Measurements from ENCODE around the gene ZMYM3. TPM values are rescaled to one million over a fixed set of nuclear protein-coding genes. Genes with fewer than 3 reads are reported as not detected.
"Not testable (repeated sequence)": the region's sequence is repeated elsewhere in the genome, so short reads cannot be mapped to it uniquely, and the experiment has no call there.

Gene ZMYM3
- total RNA-seq, 1 experiment from 2014 or later, result 77.5 TPM

DNA sequence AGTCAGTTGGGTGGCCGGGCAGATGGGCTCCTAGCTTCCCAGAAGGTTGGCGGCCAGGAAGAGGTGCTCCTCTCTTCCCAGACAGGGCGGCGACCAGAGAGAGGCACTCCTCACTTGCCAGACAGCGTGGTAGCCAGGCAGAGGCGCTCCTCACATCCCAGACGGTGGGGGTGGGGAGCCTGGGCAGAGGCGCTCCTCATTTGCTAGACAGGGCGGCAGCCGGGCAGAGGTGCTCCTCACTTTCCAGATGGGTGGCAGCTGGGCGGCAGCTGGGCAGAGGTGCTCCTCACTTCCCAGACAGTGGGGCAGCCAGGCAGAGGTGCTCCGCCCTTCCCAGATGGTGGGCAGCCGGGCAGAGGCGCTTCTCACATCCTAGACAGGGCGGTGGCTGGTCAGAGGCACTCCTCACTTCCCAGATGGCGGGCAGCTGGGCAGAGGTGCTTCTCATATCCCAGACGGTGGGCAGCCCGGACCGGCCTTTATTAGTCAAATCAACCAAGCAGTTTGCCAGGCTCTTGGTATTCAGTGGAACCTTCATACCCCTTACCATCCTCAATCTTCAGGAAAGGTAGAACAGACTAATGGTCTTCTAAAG is 16.0 kb upstream of the ZMYM3 start:
- no peak overlapping the region for H3K27ac Mint-ChIP-seq
- peaks cover 2% of the 10 kb centered on the region; the same call in 1 of the 2 replicates for H3K9me3 Mint-ChIP-seq
- no peak for ATAC-seq
- POLR2A ChIA-PET, result no interaction called here
- CTCF ChIA-PET, result no interaction called here
- H3K4me1 Mint-ChIP-seq, result no peaks in the 10 kb centered on the region
- H3K4me3 Mint-ChIP-seq, result no peak overlapping the region
- H3K36me3 Mint-ChIP-seq, result peaks cover 10% of the 10 kb centered on the region
- DNase-seq (ENCODE audit: low spot score), result no peak
- no peaks in the 10 kb centered on the region for H3K27me3 Mint-ChIP-seq (ENCODE audit: low read depth)
- TF ChIP-seq ZNF121 (CRISPR knock-in tag; IDR thresholded peaks at IDR 0.05), result no peak
- no peak for TF ChIP-seq GRHL2 (CRISPR knock-in tag; IDR thresholded peaks at IDR 0.05; ENCODE audit: insufficient replicate concordance, severe bottlenecking)

DNA sequence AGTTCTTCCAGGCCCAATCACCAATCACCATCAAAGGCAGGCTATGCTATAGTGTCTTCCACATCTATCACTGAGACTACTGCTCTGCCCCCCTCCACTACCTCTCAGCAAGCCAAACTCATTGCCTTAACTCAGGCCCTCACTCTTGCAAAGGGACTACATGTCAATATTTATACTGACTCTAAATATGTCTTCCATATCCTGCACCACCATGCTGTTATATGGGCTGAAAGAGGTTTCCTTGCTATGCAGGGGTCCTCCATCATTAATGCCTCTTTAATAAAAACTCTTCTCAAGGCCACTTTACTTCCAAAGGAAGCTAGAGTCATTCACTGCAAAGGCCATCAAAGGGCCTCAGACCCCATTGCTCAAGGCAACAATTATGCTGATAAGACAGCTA is 14.7 kb upstream of the ZMYM3 start:
- DNase-seq (ENCODE audit: low spot score); H3K9me3 Mint-ChIP-seq; ATAC-seq; H3K4me1 Mint-ChIP-seq; POLR2A ChIA-PET; H3K27ac Mint-ChIP-seq; H3K27me3 Mint-ChIP-seq (ENCODE audit: low read depth); H3K4me3 Mint-ChIP-seq; CTCF ChIA-PET: not testable (repeated sequence)
- peaks cover 15% of the 10 kb centered on the region for H3K36me3 Mint-ChIP-seq

DNA sequence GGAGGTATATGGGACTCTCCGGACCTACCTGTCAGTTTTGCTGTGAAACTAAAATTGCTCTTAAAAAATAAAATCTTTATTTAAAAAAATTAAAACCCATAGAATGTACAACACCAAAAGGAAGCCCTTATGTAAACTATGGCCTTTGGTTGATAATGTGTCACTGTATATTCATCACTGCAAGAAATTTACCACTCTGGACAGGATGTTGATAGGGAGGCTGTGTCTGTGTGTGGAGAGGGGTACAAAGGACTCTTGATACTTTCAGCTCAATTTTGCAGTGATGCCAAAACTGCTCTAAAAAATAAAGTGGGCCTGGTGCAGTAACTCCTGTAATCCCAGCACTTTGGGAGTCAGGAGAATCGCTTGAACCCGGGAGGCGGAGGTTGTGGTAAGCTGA is 2.9 kb upstream of the ZMYM3 start:
- POLR2A ChIA-PET, result no interaction called here
- Mint-ChIP-seq H3K4me1 (peaks cover 13% of the 10 kb centered on the region), H3K36me3 (no peaks in the 10 kb centered on the region), H3K9me3 (no peaks in the 10 kb centered on the region), H3K4me3 (no peak overlapping the region), H3K27me3 (ENCODE audit: low read depth) (no peaks in the 10 kb centered on the region), H3K27ac (no peak overlapping the region)
- no peak for ATAC-seq
- TF ChIP-seq, protein P1, sequence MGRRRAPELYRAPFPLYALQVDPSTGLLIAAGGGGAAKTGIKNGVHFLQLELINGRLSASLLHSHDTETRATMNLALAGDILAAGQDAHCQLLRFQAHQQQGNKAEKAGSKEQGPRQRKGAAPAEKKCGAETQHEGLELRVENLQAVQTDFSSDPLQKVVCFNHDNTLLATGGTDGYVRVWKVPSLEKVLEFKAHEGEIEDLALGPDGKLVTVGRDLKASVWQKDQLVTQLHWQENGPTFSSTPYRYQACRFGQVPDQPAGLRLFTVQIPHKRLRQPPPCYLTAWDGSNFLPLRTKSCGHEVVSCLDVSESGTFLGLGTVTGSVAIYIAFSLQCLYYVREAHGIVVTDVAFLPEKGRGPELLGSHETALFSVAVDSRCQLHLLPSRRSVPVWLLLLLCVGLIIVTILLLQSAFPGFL (CRISPR knock-in tag; IDR thresholded peaks at IDR 0.05; ENCODE audit: borderline replicate concordance), result no peak
- no peak for TF ChIP-seq ESRRA (CRISPR knock-in tag; IDR thresholded peaks at IDR 0.05; ENCODE audit: borderline replicate concordance)
- no peak for TF ChIP-seq CBFB (CRISPR knock-in tag; IDR thresholded peaks at IDR 0.05; ENCODE audit: low read depth)
- TF ChIP-seq, protein P2, sequence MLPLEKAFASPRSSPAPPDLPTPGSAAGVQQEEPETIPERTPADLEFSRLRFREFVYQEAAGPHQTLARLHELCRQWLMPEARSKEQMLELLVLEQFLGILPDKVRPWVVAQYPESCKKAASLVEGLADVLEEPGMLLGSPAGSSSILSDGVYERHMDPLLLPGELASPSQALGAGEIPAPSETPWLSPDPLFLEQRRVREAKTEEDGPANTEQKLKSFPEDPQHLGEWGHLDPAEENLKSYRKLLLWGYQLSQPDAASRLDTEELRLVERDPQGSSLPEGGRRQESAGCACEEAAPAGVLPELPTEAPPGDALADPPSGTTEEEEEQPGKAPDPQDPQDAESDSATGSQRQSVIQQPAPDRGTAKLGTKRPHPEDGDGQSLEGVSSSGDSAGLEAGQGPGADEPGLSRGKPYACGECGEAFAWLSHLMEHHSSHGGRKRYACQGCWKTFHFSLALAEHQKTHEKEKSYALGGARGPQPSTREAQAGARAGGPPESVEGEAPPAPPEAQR (CRISPR knock-in tag; IDR thresholded peaks at IDR 0.05), result no peak
- TF ChIP-seq, protein P3, sequence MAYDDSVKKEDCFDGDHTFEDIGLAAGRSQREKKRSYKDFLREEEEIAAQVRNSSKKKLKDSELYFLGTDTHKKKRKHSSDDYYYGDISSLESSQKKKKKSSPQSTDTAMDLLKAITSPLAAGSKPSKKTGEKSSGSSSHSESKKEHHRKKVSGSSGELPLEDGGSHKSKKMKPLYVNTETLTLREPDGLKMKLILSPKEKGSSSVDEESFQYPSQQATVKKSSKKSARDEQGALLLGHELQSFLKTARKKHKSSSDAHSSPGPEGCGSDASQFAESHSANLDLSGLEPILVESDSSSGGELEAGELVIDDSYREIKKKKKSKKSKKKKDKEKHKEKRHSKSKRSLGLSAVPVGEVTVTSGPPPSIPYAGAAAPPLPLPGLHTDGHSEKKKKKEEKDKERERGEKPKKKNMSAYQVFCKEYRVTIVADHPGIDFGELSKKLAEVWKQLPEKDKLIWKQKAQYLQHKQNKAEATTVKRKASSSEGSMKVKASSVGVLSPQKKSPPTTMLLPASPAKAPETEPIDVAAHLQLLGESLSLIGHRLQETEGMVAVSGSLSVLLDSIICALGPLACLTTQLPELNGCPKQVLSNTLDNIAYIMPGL (CRISPR knock-in tag; IDR thresholded peaks at IDR 0.05), result no peak
- TF ChIP-seq ZNF263 (CRISPR knock-in tag; IDR thresholded peaks at IDR 0.05; ENCODE audit: low read depth), result no peak
- TF ChIP-seq, protein P4, sequence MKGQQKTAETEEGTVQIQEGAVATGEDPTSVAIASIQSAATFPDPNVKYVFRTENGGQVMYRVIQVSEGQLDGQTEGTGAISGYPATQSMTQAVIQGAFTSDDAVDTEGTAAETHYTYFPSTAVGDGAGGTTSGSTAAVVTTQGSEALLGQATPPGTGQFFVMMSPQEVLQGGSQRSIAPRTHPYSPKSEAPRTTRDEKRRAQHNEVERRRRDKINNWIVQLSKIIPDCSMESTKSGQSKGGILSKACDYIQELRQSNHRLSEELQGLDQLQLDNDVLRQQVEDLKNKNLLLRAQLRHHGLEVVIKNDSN (CRISPR knock-in tag; IDR thresholded peaks at IDR 0.05), result no peak
- TF ChIP-seq, protein P5, sequence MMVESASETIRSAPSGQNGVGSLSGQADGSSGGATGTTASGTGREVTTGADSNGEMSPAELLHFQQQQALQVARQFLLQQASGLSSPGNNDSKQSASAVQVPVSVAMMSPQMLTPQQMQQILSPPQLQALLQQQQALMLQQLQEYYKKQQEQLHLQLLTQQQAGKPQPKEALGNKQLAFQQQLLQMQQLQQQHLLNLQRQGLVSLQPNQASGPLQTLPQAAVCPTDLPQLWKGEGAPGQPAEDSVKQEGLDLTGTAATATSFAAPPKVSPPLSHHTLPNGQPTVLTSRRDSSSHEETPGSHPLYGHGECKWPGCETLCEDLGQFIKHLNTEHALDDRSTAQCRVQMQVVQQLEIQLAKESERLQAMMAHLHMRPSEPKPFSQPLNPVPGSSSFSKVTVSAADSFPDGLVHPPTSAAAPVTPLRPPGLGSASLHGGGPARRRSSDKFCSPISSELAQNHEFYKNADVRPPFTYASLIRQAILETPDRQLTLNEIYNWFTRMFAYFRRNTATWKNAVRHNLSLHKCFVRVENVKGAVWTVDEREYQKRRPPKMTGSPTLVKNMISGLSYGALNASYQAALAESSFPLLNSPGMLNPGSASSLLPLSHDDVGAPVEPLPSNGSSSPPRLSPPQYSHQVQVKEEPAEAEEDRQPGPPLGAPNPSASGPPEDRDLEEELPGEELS (CRISPR knock-in tag; IDR thresholded peaks at IDR 0.05), result no peak
- no peak for TF ChIP-seq ZNF423 (CRISPR knock-in tag; IDR thresholded peaks at IDR 0.05)
- TF ChIP-seq PRRX2 (CRISPR knock-in tag; IDR thresholded peaks at IDR 0.05), result no peak
- no peak for TF ChIP-seq ETV6 (CRISPR knock-in tag; IDR thresholded peaks at IDR 0.05)
- CTCF ChIA-PET, result interaction anchor here (0.6 kb wide), 1 partner anchor 258 kb away, joined by 4 read pairs; no protein-coding TSS in a partner anchor
- DNase-seq (ENCODE audit: low spot score), result no peak
